ENCODE results near the gene SMIM7.

Gene SMIM7

DNA sequence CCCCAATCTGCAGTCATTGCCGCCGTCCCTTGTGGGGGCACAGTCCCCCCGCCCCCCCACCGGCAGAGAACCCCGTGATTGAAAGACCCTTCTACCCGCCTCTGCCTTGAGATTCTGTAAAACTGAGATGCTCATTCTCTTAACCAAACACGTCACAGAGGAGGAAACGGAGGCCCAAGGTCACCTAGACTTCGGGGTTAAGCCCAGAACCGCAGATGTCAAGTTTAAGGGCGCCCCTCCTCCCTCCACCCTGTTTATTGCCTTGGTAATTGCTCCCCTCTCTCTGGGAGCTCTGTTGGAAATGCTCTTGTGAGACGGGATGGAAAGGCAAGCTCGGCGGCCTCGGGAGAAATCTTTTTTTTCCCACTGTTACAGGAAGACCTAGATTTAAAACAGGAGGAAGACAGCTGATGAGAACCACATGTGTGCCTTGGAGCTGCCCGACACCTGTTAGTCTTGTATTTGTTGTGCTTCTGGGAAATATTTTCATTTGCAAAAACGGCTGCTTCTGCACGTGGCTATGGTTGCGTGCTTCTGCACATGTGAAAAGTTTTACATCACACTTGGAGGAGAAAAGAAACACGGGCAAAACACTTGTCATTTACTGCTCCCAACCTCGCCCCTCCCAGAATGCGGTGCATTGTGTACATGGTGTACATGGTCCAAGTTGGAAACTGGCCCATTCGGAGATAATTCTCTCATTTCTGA lies 30.8 kb downstream of the SMIM7 start:
- Histone ChIP-seq H3K4me3 (ENCODE audit: low read depth in 1 of 2, low read length in 2 of 2) (peak overlapping the region; percentile 61 to 93), H3K27me3 (ENCODE audit: control insufficient read depth in 1 of 2, insufficient read depth in 2 of 2, low read length in 2 of 2) (no peaks in the 10 kb centered on the region), H3K36me3 (ENCODE audit: insufficient read depth, low read length) (peaks cover 10% of the 10 kb centered on the region), H3K9ac (ENCODE audit: low read length) (peak overlapping the region; percentile 53), H3K4me1 (ENCODE audit: insufficient read depth, low read length) (peaks cover 23% of the 10 kb centered on the region), H3K9me3 (ENCODE audit: low read length) (no peaks in the 10 kb centered on the region), H3K27ac (ENCODE audit: low read depth, low read length) (peak overlapping the region; percentile 97)

DNA sequence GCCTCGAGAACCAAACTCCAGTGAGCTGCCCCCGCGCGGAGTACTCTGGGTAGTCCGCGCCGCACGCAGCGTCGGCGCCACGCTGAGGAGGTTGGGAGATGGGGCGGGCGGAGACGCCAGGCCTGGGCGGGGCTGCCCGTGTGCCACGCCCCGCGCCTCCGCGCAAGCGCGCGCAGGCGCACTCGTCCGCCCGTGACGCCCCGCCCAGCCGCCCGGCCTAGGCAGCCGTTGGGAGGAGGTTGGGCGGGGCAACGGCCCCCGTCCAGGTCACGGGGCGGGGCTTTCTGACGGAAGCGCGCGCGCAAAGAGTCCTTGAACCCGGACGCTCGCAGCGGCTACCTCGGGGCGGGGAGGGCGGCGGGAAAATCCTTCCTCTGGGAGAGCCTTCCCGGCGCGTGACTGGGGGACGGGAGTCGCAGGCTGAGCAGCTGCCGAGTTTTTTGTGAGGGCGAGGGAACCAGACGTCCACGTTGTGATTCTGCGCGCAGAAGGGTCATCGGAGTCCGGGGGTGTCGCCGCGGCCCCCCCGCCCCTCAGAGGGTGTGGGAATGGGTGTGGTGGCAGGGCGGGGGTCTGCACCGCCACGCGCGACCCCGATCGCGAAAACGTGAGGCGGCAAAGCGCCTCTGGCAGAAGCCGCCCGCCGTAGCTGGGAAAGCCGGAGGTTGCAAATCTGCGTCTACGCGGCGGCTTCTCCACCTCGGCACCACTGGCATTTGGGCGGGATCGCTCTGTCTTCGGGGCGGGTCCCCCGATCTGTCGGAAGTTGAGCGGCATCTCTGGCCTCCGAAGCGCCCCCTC lies 31.6 kb downstream of the SMIM7 start, which contains the start of gene MED26:
Gene MED26 (minus strand): TSS at position 22 of the 801 bp plus-strand sequence. CDS start 261 bp downstream, outside the sequence.
- peak within 1 kb of the TSS; percentile 95 for H3K9ac ChIP-seq (ENCODE audit: low read length)
- H3K4me1 ChIP-seq (ENCODE audit: insufficient read depth, low read length), result peaks cover 23% of the 10 kb centered on the region
- peaks cover 12% of the 10 kb centered on the region for H3K36me3 ChIP-seq (ENCODE audit: insufficient read depth, low read length)
- H3K27ac ChIP-seq (ENCODE audit: low read depth, low read length), result peak within 1 kb of the TSS; percentile 97
- H3K9me3 ChIP-seq (ENCODE audit: low read length), result no peaks in the 10 kb centered on the region
- H3K27me3 ChIP-seq (ENCODE audit: control insufficient read depth in 1 of 2, insufficient read depth in 2 of 2, low read length in 2 of 2), result no peaks in the 10 kb centered on the region
- peak within 1 kb of the TSS; percentile 92 to 93 for H3K4me3 ChIP-seq (ENCODE audit: low read depth in 1 of 2, low read length in 2 of 2)

DNA sequence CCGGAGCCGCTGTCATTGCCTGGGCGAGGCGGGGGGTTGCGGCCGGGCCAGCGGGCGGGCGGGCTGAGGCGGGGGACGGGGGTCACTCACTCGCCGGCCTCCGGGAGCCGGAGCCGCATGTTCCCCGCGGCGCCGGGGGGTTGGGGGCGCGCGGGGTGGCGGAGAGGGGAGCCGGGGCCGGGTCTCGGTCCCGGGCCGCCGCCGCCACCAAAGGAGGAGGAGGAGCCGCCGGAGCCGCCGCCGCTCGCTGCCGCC lies 32.1 kb downstream of the SMIM7 start:
- Histone ChIP-seq H3K27me3 (ENCODE audit: control insufficient read depth in 1 of 2, insufficient read depth in 2 of 2, low read length in 2 of 2) (no peaks in the 10 kb centered on the region), H3K27ac (ENCODE audit: low read depth, low read length) (peak overlapping the region; percentile 93), H3K9me3 (ENCODE audit: low read length) (no peaks in the 10 kb centered on the region), H3K36me3 (ENCODE audit: insufficient read depth, low read length) (peaks cover 12% of the 10 kb centered on the region), H3K4me3 (ENCODE audit: low read depth in 1 of 2, low read length in 2 of 2) (peak overlapping the region; percentile 92), H3K9ac (ENCODE audit: low read length) (peak overlapping the region; percentile 95), H3K4me1 (ENCODE audit: insufficient read depth, low read length) (peaks cover 23% of the 10 kb centered on the region)

DNA sequence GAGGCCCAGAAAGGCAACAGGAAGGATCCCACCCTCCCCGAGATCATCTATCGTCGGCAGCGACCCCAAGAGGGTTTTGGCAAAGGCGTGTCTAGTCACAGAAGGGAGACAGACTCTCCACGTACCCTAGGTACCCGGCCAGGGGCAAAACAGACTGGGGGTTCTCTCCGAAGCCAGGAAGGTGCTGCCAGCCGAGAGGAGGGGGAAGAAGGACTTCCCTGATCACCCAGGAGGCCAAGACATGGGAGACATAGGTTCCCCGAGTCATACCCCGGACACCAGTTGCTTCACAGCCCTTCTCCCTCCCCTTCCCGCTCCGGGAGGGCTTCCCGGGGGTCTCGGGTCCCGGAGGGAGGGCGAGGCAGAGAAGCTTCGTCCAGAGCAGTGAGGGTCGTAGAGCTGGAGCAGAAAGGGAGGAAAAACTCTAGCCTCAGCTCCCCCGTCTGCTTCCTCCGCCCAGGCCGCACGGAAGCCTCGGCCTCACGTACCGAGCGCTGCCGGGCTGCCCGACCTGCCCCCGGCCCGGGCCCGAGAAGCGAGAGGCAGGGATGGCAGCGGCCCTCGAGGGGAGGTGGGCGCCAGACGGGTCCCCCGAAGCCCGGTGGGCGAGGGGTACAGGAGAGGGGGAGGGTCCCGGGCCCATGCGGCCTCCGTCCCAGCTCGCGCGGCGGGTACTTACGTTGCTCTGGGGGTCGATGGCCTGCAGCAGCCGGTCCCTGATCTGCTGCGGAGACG lies 32.6 kb downstream of the SMIM7 start:
- H3K9ac ChIP-seq (ENCODE audit: low read length), result peak overlapping the region; percentile 95
- no peaks in the 10 kb centered on the region for H3K9me3 ChIP-seq (ENCODE audit: low read length)
- H3K27ac ChIP-seq (ENCODE audit: low read depth, low read length), result peak overlapping the region; percentile 93
- H3K4me1 ChIP-seq (ENCODE audit: insufficient read depth, low read length), result peaks cover 23% of the 10 kb centered on the region
- peak overlapping the region; percentile 92 for H3K4me3 ChIP-seq (ENCODE audit: low read depth in 1 of 2, low read length in 2 of 2)
- peaks cover 12% of the 10 kb centered on the region for H3K36me3 ChIP-seq (ENCODE audit: insufficient read depth, low read length)
- H3K27me3 ChIP-seq (ENCODE audit: control insufficient read depth in 1 of 2, insufficient read depth in 2 of 2, low read length in 2 of 2), result no peaks in the 10 kb centered on the region

DNA sequence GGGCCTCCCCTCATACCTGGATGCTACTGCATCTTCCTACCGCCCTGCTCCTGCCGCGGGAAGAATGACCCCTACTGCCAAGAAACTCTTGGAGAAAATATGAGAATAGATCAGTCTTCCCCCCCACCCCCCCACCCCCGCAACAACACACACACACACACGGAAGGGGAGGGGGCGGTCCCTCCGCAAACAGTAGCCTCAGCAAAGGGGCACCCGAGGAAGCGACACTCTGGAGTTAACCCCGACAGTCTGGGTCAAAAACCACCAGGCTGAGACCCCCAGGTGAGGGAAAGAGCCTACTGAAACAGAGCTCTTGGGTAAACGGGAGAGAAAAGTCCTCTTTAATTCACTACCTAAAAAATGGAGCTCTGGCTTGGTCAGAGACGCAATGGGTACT lies 33.1 kb downstream of the SMIM7 start:
- Histone ChIP-seq H3K36me3 (ENCODE audit: insufficient read depth, low read length) (peaks cover 12% of the 10 kb centered on the region), H3K9me3 (ENCODE audit: low read length) (no peaks in the 10 kb centered on the region), H3K4me3 (ENCODE audit: low read depth in 1 of 2, low read length in 2 of 2) (peak overlapping the region; percentile 92), H3K27me3 (ENCODE audit: control insufficient read depth in 1 of 2, insufficient read depth in 2 of 2, low read length in 2 of 2) (no peaks in the 10 kb centered on the region), H3K4me1 (ENCODE audit: insufficient read depth, low read length) (peaks cover 28% of the 10 kb centered on the region), H3K27ac (ENCODE audit: low read depth, low read length) (peak overlapping the region; percentile 93), H3K9ac (ENCODE audit: low read length) (peak overlapping the region; percentile 95)

DNA sequence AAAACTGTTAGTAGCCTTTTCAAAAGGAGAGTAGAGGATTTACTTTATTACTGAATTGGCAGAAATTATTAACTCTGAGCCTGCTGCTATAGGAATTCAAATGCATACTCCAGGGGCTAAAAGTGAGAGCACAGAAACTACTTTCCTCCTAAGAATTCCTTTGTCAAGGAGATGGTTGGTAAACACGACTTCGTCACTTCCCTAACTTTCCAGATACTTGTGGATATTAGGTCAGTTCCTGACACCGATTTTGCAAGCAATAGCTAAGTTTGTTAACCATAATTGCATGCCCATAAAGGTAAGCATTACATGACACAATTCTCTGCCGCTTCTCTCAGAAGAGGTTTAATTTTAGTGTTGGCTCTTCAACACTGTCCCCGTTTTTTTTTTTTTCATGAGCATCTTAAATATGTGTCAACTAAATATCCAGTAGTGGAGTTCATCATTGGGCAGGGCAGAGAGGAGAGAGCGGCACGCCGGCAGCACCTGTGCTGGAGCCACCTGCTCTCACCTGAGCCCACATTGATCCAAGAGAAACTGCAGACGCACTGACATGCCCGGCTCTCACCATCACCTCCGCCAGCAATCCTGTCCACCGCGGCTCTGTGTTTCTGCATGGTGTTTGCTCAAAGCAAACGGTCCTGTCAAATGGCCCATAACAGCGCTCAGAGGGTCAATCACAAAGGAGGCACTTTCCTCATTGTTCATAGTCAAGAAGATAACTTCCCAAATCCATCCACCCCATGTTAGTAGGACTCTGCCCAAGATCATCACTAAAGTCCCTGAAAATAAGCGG lies 34.6 kb downstream of the SMIM7 start:
- peaks cover 7% of the 10 kb centered on the region for H3K36me3 ChIP-seq (ENCODE audit: insufficient read depth, low read length)
- peaks cover 37% of the 10 kb centered on the region for H3K4me1 ChIP-seq (ENCODE audit: insufficient read depth, low read length)
- no peak overlapping the region for H3K27ac ChIP-seq (ENCODE audit: low read depth, low read length)
- H3K4me3 ChIP-seq (ENCODE audit: low read depth in 1 of 2, low read length in 2 of 2), result no peak overlapping the region
- H3K27me3 ChIP-seq (ENCODE audit: control insufficient read depth in 1 of 2, insufficient read depth in 2 of 2, low read length in 2 of 2), result no peaks in the 10 kb centered on the region
- peak overlapping the region; percentile 9 for H3K9ac ChIP-seq (ENCODE audit: low read length)
- no peaks in the 10 kb centered on the region for H3K9me3 ChIP-seq (ENCODE audit: low read length)

DNA sequence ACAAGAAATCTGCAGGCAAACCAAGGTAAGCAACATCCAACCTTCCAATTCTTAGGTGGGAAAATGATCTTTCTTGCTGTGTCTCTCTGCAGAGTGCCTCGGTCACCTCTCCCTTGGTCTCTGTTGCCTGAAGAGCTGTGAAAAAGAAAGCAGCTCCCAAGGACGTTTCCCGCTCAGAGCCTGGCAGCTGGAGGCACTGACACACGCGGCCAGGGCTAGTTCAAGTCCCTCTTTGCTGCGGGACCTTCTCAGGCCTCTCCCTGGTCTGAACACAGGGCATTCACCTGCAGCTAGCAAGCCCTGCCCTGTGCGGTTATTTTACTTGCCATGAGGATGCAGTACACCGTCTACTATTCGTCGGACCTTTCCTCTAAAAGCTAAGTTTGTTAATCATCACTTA lies 35.7 kb downstream of the SMIM7 start:
- H3K4me3 ChIP-seq (ENCODE audit: low read depth in 1 of 2, low read length in 2 of 2), result no peak overlapping the region
- peaks cover 47% of the 10 kb centered on the region for H3K4me1 ChIP-seq (ENCODE audit: insufficient read depth, low read length)
- H3K27ac ChIP-seq (ENCODE audit: low read depth, low read length), result no peak overlapping the region
- H3K27me3 ChIP-seq (ENCODE audit: control insufficient read depth in 1 of 2, insufficient read depth in 2 of 2, low read length in 2 of 2), result no peaks in the 10 kb centered on the region
- H3K9me3 ChIP-seq (ENCODE audit: low read length), result no peaks in the 10 kb centered on the region
- H3K36me3 ChIP-seq (ENCODE audit: insufficient read depth, low read length), result peaks cover 7% of the 10 kb centered on the region
- no peak overlapping the region for H3K9ac ChIP-seq (ENCODE audit: low read length)

DNA sequence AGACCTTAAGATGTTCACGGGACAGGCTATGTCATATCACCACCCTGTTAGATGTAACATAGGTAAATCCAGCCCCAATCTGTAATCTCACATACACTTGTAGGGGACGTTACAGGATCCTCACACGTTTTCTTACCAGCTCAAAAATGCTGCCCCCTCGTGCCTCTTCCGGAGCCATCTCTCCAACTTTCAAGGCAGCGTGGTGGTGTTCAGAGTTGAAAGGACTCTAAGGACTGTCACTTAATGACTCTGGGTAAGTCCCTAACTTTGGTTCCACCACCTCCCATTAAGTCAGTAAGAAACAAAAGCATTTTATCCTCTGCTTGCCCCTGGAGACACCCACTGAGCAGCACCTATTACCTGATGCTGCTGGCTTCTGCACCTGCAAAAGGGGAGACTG lies 36.4 kb downstream of the SMIM7 start:
- Histone ChIP-seq H3K27ac (ENCODE audit: low read depth, low read length) (no peak overlapping the region), H3K27me3 (ENCODE audit: control insufficient read depth in 1 of 2, insufficient read depth in 2 of 2, low read length in 2 of 2) (no peaks in the 10 kb centered on the region), H3K9me3 (ENCODE audit: low read length) (no peaks in the 10 kb centered on the region), H3K4me1 (ENCODE audit: insufficient read depth, low read length) (peaks cover 49% of the 10 kb centered on the region), H3K36me3 (ENCODE audit: insufficient read depth, low read length) (peaks cover 7% of the 10 kb centered on the region), H3K9ac (ENCODE audit: low read length) (no peak overlapping the region), H3K4me3 (ENCODE audit: low read depth in 1 of 2, low read length in 2 of 2) (no peak overlapping the region)

DNA sequence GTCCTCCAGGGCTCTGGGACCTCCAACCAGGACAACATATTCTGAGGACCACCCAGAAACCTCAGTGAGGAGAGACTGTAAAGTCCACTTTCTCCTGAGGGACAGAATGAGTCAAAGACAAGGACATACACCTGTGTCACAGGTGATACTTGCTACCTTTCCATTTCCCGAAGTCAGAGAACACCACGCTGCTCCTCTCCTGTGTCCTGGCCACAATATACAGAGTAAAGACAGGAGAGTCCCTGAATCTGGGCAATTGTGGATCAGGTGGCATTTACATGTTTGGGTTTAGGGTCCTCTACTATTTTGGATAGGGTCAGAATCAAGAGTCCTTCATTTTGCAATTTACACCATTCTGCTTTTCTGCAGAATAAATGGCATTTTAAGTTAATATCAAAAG lies 36.9 kb downstream of the SMIM7 start:
- Histone ChIP-seq H3K9me3 (ENCODE audit: low read length) (no peaks in the 10 kb centered on the region), H3K9ac (ENCODE audit: low read length) (no peak overlapping the region), H3K27me3 (ENCODE audit: control insufficient read depth in 1 of 2, insufficient read depth in 2 of 2, low read length in 2 of 2) (no peaks in the 10 kb centered on the region), H3K4me3 (ENCODE audit: low read depth in 1 of 2, low read length in 2 of 2) (no peak overlapping the region), H3K36me3 (ENCODE audit: insufficient read depth, low read length) (peaks cover 7% of the 10 kb centered on the region), H3K27ac (ENCODE audit: low read depth, low read length) (no peak overlapping the region), H3K4me1 (ENCODE audit: insufficient read depth, low read length) (peaks cover 54% of the 10 kb centered on the region)

DNA sequence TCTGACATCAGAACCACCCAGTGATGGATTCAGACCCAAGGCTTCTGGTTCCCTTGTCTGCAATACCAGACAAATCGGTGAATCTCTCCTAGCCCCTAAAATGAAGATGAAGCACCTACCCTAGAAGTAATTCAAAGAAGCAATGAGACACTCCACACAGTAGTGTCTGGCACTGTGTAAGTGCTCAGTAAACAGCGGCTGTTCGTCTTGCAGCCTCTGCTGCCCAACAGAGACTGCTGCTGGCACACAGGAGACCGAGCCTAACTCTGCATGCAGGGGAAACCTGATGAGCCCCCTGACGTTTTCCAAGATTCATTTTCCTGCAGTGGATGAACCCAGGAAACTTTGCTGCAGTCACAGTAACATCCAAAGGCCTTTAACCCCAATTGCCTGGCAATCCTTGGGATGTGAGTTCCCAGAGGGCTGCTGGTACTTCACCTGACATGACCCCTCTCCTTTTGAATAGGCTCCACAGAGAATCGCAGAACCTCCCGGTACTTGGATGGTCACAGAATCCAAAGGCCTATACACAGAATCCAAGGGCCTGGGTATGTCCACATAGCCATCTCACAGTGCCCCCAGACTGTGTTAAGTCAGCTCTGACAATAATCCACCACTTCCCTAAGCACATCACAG lies 38.7 kb downstream of the SMIM7 start:
- Histone ChIP-seq H3K36me3 (ENCODE audit: insufficient read depth, low read length) (peaks cover 7% of the 10 kb centered on the region), H3K27me3 (ENCODE audit: control insufficient read depth in 1 of 2, insufficient read depth in 2 of 2, low read length in 2 of 2) (no peaks in the 10 kb centered on the region), H3K4me1 (ENCODE audit: insufficient read depth, low read length) (peaks cover 51% of the 10 kb centered on the region), H3K9me3 (ENCODE audit: low read length) (no peaks in the 10 kb centered on the region), H3K4me3 (ENCODE audit: low read depth in 1 of 2, low read length in 2 of 2) (no peak overlapping the region), H3K27ac (ENCODE audit: low read depth, low read length) (no peak overlapping the region), H3K9ac (ENCODE audit: low read length) (no peak overlapping the region)

Data from muscle layer of colon (tissue), 2 donors.